Measurements from ENCODE around the gene KIF15. TPM values are rescaled to one million over a fixed set of nuclear protein-coding genes. Genes with fewer than 3 reads are reported as not detected.

Gene KIF15
- total RNA-seq, 4 donors from 2014 or later, result 0.98 to 2.5 (median 1.5) TPM; not detected in 1

- TF ChIP-seq, protein P1, sequence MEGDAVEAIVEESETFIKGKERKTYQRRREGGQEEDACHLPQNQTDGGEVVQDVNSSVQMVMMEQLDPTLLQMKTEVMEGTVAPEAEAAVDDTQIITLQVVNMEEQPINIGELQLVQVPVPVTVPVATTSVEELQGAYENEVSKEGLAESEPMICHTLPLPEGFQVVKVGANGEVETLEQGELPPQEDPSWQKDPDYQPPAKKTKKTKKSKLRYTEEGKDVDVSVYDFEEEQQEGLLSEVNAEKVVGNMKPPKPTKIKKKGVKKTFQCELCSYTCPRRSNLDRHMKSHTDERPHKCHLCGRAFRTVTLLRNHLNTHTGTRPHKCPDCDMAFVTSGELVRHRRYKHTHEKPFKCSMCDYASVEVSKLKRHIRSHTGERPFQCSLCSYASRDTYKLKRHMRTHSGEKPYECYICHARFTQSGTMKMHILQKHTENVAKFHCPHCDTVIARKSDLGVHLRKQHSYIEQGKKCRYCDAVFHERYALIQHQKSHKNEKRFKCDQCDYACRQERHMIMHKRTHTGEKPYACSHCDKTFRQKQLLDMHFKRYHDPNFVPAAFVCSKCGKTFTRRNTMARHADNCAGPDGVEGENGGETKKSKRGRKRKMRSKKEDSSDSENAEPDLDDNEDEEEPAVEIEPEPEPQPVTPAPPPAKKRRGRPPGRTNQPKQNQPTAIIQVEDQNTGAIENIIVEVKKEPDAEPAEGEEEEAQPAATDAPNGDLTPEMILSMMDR (IDR thresholded peaks at IDR 0.05; ENCODE audit: low read depth), result no peak
These were observed 65.6 kb downstream of the KIF15 start for GRCh38 chr3:44827196-44827595.

GRCh38 chr3:44831232-44831631, 69.6 kb downstream of the KIF15 start:
- TF ChIP-seq, protein P1 (IDR thresholded peaks at IDR 0.05; ENCODE audit: low read depth), result no peak

DNA sequence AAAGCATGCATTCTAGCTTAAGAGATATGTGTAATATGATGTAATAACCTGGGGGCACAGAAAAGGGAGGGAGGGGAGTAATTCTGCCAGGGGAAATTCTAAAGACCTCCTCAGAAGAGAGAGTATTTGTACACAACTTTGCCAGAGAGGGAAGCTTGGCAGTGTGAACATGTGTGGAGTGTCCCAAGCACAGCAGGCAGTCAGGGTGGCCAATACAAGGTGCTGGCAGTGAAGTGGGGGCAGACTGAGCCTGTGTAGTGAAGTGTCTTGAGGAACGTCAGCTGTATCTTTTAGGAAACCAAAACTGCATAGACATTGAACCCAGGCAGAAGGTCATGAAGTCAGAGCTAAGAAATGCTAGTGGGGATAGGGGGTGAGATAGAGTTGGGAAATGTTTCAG, 70.4 kb downstream of the KIF15 start:
- TF ChIP-seq, protein P1 (IDR thresholded peaks at IDR 0.05; ENCODE audit: low read depth), result no peak

DNA sequence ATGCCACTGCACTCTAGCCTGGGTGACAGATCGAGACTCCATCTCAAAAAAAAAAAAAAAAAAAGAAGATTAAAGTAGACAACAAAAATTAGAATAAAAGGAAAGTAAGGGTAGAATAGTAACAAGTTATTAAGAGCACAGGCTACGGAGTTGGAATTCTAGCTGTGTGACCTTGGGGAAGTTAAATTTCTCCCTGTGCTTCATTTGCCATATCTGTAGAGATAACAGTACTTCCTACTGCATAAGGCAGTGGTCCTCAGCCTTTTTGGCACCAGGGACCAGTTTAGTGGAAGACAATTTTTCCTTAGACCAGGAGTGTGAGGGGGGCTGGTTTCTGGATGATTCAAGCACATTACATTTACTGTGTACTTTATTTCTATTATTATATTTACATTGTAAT, 71.4 kb downstream of the KIF15 start:
- TF ChIP-seq, protein P1 (IDR thresholded peaks at IDR 0.05; ENCODE audit: low read depth), result no peak

DNA sequence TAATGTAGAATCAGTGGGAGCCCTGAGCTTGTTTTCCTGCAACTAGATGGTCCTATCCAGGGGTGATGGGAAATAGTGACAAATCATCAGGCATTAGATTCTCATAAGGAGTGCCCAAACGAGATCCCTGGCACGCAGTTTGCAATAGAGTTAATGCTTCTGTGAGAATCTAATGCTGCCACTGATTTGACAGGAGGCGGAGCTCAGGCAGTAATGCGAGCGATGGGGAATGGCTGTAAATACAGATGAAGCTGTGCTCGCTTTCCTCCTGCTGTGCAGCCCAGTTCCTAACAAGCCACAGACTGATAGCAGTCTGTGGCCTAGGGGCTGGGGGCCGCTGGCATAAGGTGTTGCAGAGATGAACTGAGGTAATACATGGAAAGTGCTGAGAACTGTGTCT, 71.8 kb downstream of the KIF15 start:
- TF ChIP-seq, protein P1 (IDR thresholded peaks at IDR 0.05; ENCODE audit: low read depth), result no peak

DNA sequence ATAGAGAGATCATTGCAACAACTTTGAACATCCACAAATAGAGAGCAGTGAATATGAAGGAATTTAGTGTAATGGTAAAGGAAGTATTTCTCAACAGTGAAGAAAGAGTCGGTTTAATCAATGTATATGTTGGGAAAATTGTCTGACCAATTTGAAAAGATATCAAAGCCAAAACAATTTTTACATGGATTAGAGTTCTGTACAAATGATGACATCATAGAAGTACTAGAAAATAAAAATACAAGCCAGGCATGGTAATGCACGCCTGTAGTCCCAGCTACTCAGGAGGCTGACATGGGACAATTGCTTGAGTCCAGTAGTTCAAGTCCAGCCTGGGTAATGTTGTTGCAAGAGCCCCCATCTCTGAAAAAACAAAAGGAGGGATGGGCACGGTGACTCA, 74.1 kb downstream of the KIF15 start:
- TF ChIP-seq, protein P1 (IDR thresholded peaks at IDR 0.05; ENCODE audit: low read depth), result no peak

DNA sequence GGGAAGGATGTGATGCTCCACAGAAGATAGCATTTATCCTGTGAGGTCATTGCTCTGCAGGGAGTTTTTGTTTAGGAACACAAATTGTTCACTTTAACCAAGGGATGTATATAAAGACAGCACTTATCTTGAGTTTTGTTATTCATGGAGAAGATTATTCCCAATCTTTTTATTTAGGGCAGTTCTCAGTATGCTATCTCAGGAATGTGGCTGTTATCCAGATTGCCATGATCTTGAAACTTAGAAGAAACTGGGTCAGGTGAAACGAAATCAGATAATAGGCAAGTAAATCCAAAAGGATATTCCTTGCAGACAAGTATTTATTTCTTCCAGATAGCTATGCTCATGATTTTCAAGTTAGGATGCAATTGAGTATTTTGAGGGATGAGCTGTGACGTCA, 80.8 kb downstream of the KIF15 start:
- TF ChIP-seq, protein P1 (IDR thresholded peaks at IDR 0.05; ENCODE audit: low read depth), result no peak
